Kidney epithelial cell (primary cell): ENCODE results near the gene GSK3A. TPM values are rescaled to one million over a fixed set of nuclear protein-coding genes. Genes with fewer than 3 reads are reported as not detected.

Experiments used
- DNase-seq: peaks from one replicate; pipeline ENCODE4 v3.0.0-alpha.2; 2010; ENCODE audit warnings: low read depth
- H3K27me3 ChIP-seq: 2 replicates; pipeline ENCODE4 v1.6.0; 2011; ENCODE audit warnings: low read length; ENCODE audit not compliant: control insufficient read depth, insufficient read depth
- H3K36me3 ChIP-seq: 2 replicates; pipeline ENCODE4 v1.5.1; 2011; ENCODE audit warnings: low read length; ENCODE audit not compliant: control insufficient read depth, insufficient read depth
- H3K4me3 ChIP-seq: 2 replicates; pipeline ENCODE4 v1.5.1; 2011; ENCODE audit warnings: low read depth, mild to moderate bottlenecking, control low read depth, low read length
- total RNA-seq: library from RNA; depleted of rRNA; stranded (reverse); fragments of >200 nt; gene quantifications from 2 replicates; pipeline ENCODE4 v1.2.3, GENCODE V29; 2015
- TF ChIP-seq, protein P1 (sequence below): IDR thresholded peaks from 2 replicates; pipeline ENCODE4 v1.5.1; 2011; ENCODE audit warnings: mild to moderate bottlenecking, moderate library complexity, low read length, control low read depth, inconsistent platforms; ENCODE audit not compliant: insufficient read depth, poor library complexity, severe bottlenecking

GSK3A gene
- total RNA-seq, 1 donor from 2014 or later: 27.3 TPM

DNA sequence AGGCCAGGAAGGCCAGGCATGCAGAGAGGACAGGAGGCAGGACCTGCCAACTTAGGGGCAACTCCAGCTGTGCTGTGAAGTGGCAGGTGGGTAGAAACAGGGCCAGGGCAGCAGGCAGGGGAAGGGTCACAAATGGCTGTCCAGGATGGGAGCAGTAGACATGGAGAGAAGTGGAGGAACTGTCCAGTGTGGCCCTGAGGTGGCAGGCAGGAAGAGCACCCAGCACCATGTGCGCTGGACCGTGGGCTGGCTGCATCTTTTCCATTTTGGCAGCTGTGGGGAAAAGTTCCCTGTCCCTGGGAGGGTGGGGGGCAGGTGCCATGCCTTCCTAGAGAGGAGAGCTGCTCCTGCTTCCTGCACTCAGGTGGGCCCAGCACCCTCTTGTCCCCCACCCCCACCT lies 38.7 kb downstream of the GSK3A start:
- no peaks in the 10 kb centered on the region for H3K27me3 ChIP-seq
- H3K4me3 ChIP-seq: no peak overlapping the region
- TF ChIP-seq, protein P1, sequence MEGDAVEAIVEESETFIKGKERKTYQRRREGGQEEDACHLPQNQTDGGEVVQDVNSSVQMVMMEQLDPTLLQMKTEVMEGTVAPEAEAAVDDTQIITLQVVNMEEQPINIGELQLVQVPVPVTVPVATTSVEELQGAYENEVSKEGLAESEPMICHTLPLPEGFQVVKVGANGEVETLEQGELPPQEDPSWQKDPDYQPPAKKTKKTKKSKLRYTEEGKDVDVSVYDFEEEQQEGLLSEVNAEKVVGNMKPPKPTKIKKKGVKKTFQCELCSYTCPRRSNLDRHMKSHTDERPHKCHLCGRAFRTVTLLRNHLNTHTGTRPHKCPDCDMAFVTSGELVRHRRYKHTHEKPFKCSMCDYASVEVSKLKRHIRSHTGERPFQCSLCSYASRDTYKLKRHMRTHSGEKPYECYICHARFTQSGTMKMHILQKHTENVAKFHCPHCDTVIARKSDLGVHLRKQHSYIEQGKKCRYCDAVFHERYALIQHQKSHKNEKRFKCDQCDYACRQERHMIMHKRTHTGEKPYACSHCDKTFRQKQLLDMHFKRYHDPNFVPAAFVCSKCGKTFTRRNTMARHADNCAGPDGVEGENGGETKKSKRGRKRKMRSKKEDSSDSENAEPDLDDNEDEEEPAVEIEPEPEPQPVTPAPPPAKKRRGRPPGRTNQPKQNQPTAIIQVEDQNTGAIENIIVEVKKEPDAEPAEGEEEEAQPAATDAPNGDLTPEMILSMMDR: no peak
- no peak for DNase-seq
- H3K36me3 ChIP-seq: peaks cover 5% of the 10 kb centered on the region

DNA sequence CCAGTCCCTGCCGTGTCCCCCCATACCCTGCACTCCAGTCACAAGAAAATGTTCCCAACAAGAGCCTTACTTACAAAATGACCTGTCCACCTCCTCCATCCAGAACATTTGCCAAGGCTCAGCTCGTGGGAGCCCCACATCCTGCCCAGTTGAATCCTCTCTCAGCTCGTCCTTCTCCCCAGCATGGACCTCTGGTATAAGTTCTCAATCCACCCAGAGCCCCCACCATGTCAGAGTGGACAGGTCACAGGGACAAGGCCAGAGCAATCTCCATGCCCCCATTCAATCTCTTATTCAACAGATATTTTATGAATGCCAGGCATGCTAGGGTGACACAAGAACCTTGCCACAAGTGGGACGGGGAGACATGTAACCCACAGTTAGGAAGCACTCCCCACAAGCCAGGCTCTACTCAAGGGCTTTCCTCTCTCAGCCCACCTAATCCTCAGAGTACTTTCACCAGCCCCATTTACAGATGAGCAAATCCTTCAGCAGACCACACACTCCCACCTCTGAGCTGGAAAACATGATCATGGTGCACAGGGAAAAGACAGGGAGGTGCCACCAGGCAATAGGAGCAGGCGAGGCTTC lies 40.0 kb downstream of the GSK3A start:
- Histone ChIP-seq H3K36me3 (peaks cover 4% of the 10 kb centered on the region), H3K27me3 (no peaks in the 10 kb centered on the region), H3K4me3 (no peak overlapping the region)
- DNase-seq: no peak
- TF ChIP-seq, protein P1: no peak

- peaks cover 4% of the 10 kb centered on the region for H3K36me3 ChIP-seq
- TF ChIP-seq, protein P1: no peak
- no peak overlapping the region for H3K4me3 ChIP-seq
- no peaks in the 10 kb centered on the region for H3K27me3 ChIP-seq
- no peak for DNase-seq
Observed at GRCh38 chr19:42201489-42202289, 40.7 kb downstream of the GSK3A start.

DNA sequence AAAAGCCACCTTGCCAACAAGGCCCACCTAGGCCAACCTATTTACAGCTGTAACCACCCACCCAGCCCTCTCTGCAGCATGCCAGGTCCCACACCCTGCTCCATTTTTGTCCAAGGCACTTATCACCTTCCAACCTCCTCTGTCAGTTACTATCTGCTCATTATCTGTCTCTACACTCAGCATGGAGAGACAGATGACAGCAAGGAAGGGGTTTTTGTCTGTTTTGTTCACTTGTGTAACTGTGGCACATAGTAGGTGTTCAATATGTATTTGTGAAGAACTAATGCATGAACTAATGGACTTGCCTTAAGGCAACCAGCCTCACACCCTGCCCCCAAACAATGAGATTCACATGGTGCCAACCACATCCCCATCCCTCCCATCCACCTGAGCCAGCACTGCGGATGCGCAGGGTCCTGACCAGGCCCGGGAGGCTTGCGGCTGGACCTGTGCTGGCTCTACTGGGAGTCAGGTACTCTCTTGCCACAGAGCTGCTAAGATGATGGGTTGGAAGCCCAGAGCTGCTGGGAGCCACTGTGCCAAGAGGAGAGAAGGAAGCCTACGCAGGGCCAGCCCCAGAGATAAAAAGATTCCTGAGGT lies 42.2 kb downstream of the GSK3A start:
- TF ChIP-seq, protein P1: no peak
- no peak overlapping the region for H3K4me3 ChIP-seq
- H3K36me3 ChIP-seq: peaks cover 4% of the 10 kb centered on the region
- no peak for DNase-seq
- H3K27me3 ChIP-seq: no peaks in the 10 kb centered on the region

- DNase-seq: no peak
- Histone ChIP-seq H3K4me3 (no peak overlapping the region), H3K36me3 (peaks cover 4% of the 10 kb centered on the region), H3K27me3 (no peaks in the 10 kb centered on the region)
- TF ChIP-seq, protein P1: no peak
Observed at GRCh38 chr19:42199440-42200115, 42.8 kb downstream of the GSK3A start.
